HepG2 (cell line): ENCODE results near the gene BPIFB2. TPM values are rescaled to one million over a fixed set of nuclear protein-coding genes. Genes with fewer than 3 reads are reported as not detected.

Source experiments
- ATAC-seq: fragments of 200-7000 bp; cut with Tn5 transposase; 3 replicates; pipeline ENCODE4 v1.9.1; 2020; ENCODE audit warnings: mild to moderate bottlenecking, moderate library complexity
- BruUV-seq: library from RNA; stranded (reverse); fragments of 400-500 nt; replicated peaks from 2 replicates; lab custom pipeline; 2021; lab: Mats Ljungman, UMichigan
- CTCF ChIA-PET: fragments of 300-600 bp; formaldehyde crosslinking; extraction: SDS; loops from one replicate; lab custom pipeline; 2021; ENCODE audit warnings: low total read pairs, inconsistent platforms, low intra/inter-chr PET ratio; lab: Yijun Ruan, JAX
- POLR2A ChIA-PET: fragments of 350-600 bp; sonication (Branson Sonifier 250); formaldehyde crosslinking; loops from one replicate; lab custom pipeline; 2020; ENCODE audit warnings: antibody characterized with exemption, inconsistent platforms; lab: Yijun Ruan, JAX
- DNase-seq: peaks from one replicate; pipeline ENCODE4 v3.0.0-alpha.2; 2015; ENCODE audit warnings: low spot score
- FAIRE-seq: peaks from 3 replicates; lab custom pipeline; 2011; peaks lifted over from hg19 to GRCh38; lab: Jason Lieb, UNC
- H2AFZ ChIP-seq: one replicate; pipeline ENCODE4 v1.6.1; 2011; ENCODE audit warnings: low read length, inconsistent platforms
- H3K27ac ChIP-seq: fragments of 300-600 bp; 3 replicates; pipeline ENCODE4 v1.8.0; 2011; ENCODE audit warnings: mixed run types, mild to moderate bottlenecking, mixed read lengths, low read length, inconsistent platforms; ENCODE audit not compliant: insufficient read depth; ENCODE audit errors: extremely low read length
- H3K27me3 ChIP-seq, 2 experiments: fragments of 200-600 bp in 1 of 2; 2 replicates in 1 of 2; 3 replicates in 1 of 2; pipeline versions ENCODE4 v1.6.0 to v1.8.0; 2011; ENCODE audit warnings: low read length in 2 of 2, mild to moderate bottlenecking in 2 of 2, moderate library complexity in 2 of 2, inconsistent platforms in 1 of 2; ENCODE audit not compliant: insufficient read depth in 2 of 2, control insufficient read depth in 1 of 2
- H3K36me3 ChIP-seq, 2 experiments: fragments of 200-600 bp in 1 of 2; replicated peaks in 1 of 2; 2 replicates in 1 of 2; 3 replicates in 1 of 2; pipeline versions ENCODE4 v1.5.1 to v1.8.0; 2011; ENCODE audit warnings: low read length in 2 of 2, inconsistent platforms in 1 of 2; ENCODE audit not compliant: insufficient read depth in 2 of 2, control insufficient read depth in 1 of 2
- H3K4me1 ChIP-seq: 2 replicates; pipeline ENCODE4 v1.5.1; 2012; ENCODE audit warnings: low read length, inconsistent platforms; ENCODE audit not compliant: insufficient read depth
- H3K4me2 ChIP-seq: 2 replicates; pipeline ENCODE4 v1.6.0; 2011; ENCODE audit warnings: low read depth, low read length, inconsistent platforms
- H3K4me3 ChIP-seq, 3 experiments: fragments of 200-600 bp in 1 of 3; sonication (generic), shearing (Covaris generic) in 1 of 3; replicated peaks in 1 of 3; 2 replicates each; pipeline ENCODE4 v1.5.1; 2011 to 2016; ENCODE audit warnings: low read length in 3 of 3, inconsistent platforms in 2 of 3, low read depth in 2 of 3, mild to moderate bottlenecking in 2 of 3, control low read depth in 1 of 3, mixed read lengths in 1 of 3; ENCODE audit not compliant: insufficient read depth in 1 of 3
- H3K79me2 ChIP-seq: one replicate; pipeline ENCODE4 v1.6.1; 2011; ENCODE audit warnings: low read length, inconsistent platforms; ENCODE audit not compliant: insufficient read depth
- H3K9ac ChIP-seq: 2 replicates; pipeline ENCODE4 v1.6.0; 2011; ENCODE audit warnings: mild to moderate bottlenecking, low read depth, low read length, inconsistent platforms; ENCODE audit not compliant: insufficient read depth
- H3K9me3 ChIP-seq: 2 replicates; pipeline ENCODE4 v1.5.1; 2012; ENCODE audit warnings: mild to moderate bottlenecking, low read length
- H4K20me1 ChIP-seq: 2 replicates; pipeline ENCODE4 v1.6.0; 2011; ENCODE audit warnings: inconsistent platforms, mild to moderate bottlenecking, low read length, moderate library complexity; ENCODE audit not compliant: insufficient read depth
- EEA1 ChIP-seq: sonication (generic); formaldehyde crosslinking; IDR thresholded peaks from 2 replicates; pipeline ENCODE4 v1.5.1; 2020; ENCODE audit warnings: mild to moderate bottlenecking, missing genetic modification reagents, borderline replicate concordance
- GZF1 ChIP-seq: sonication (generic); formaldehyde crosslinking; IDR thresholded peaks from 2 replicates; pipeline ENCODE4 v1.5.1; 2020; ENCODE audit warnings: mild to moderate bottlenecking, missing genetic modification reagents
- ISL2 ChIP-seq: sonication (generic); formaldehyde crosslinking; IDR thresholded peaks from 2 replicates; pipeline ENCODE4 v1.5.0; 2020; ENCODE audit warnings: missing genetic modification reagents
- MBNL3 ChIP-seq: fragments of 250-450 bp; sonication (Bioruptor Pico); conservative IDR thresholded peaks from 2 replicates; pipeline ENCODE4 v1.8.0; 2022; ENCODE audit warnings: mild to moderate bottlenecking, inconsistent platforms
- TIGD3 ChIP-seq: sonication (generic); formaldehyde crosslinking; IDR thresholded peaks from 2 replicates; pipeline ENCODE4 v1.5.1; 2020; ENCODE audit warnings: mild to moderate bottlenecking, missing genetic modification reagents, borderline replicate concordance
- ZFY ChIP-seq: sonication (generic); formaldehyde crosslinking; IDR thresholded peaks from 2 replicates; pipeline ENCODE4 v1.4.0; 2020; ENCODE audit warnings: missing genetic modification reagents
- ZNF280B ChIP-seq: sonication (generic); formaldehyde crosslinking; IDR thresholded peaks from 2 replicates; pipeline ENCODE4 v1.5.0; 2020; ENCODE audit warnings: missing genetic modification reagents, mild to moderate bottlenecking, borderline replicate concordance
- ZNF446 ChIP-seq: sonication (generic); formaldehyde crosslinking; IDR thresholded peaks from 2 replicates; pipeline ENCODE4 v1.5.0; 2020; ENCODE audit warnings: mild to moderate bottlenecking, missing genetic modification reagents
- ZNF496 ChIP-seq: sonication (generic); formaldehyde crosslinking; IDR thresholded peaks from 2 replicates; pipeline ENCODE4 v1.8.1; 2023; ENCODE audit warnings: mild to moderate bottlenecking, moderate library complexity, missing genetic modification reagents; ENCODE audit not compliant: insufficient replicate concordance
- ZNF558 ChIP-seq: sonication (generic); formaldehyde crosslinking; IDR thresholded peaks from 2 replicates; pipeline ENCODE4 v1.9.0; 2022; ENCODE audit warnings: mild to moderate bottlenecking, missing genetic modification reagents, borderline replicate concordance
- ZNF576 ChIP-seq: sonication (generic); formaldehyde crosslinking; IDR thresholded peaks from 2 replicates; pipeline ENCODE4 v1.4.0; 2020; ENCODE audit warnings: mild to moderate bottlenecking, missing genetic modification reagents
- ZNF83 ChIP-seq: sonication (generic); formaldehyde crosslinking; IDR thresholded peaks from 2 replicates; pipeline ENCODE4 v1.4.0; 2020; ENCODE audit warnings: missing genetic modification reagents, mild to moderate bottlenecking, borderline replicate concordance
- WGBS: methylation state at CpG from one replicate; pipeline ENCODE4 v1.1.6; 2017; ENCODE audit warnings: low lambda C conversion rate; 5-methylcytosine and 5-hydroxymethylcytosine counted together
- in situ Hi-C: cut with HindIII; loops from 2 replicates; pipeline ENCODE4 v1.10.0; 2017; ENCODE audit warnings: low pct_unique_long_range_greater_than_20kb; ENCODE audit not compliant: extremely low pct_ligation_motif_present
- intact Hi-C: fragments of 100-400 bp; cut with micrococcal nuclease; formaldehyde crosslinking; loops from one replicate; pipeline ENCODE4 v1.10.0; 2022; ENCODE audit not compliant: unreplicated experiment
- polyA plus RNA-seq, 8 experiments: library from polyadenylated mRNA; depleted of rRNA in 3 of 8; stranded (reverse) in 7 of 8; unstranded in 1 of 8; fragments of >200 nt; fragmentation: Illumina TruSeq in 4 of 8; extraction: Trizol in 4 of 8; gene quantifications; 2 replicates each; pipeline versions ENCODE4 v1.2.1 to v1.2.3, GENCODE V29; 2011 to 2016; ENCODE audit warnings: low read depth in 4 of 8, missing spikeins in 1 of 8, mixed read lengths in 1 of 8; ENCODE audit not compliant: insufficient read depth in 1 of 8
- total RNA-seq, 5 experiments: library from RNA; depleted of rRNA; stranded (reverse); fragments of >200 nt; fragmentation: Illumina TruSeq; extraction: Trizol; gene quantifications; 2 replicates each; pipeline ENCODE4 v1.2.3, GENCODE V29; 2016; ENCODE audit warnings: low read depth in 1 of 5
- TF ChIP-seq, protein P1 (sequence below): IDR thresholded peaks from 2 replicates; pipeline ENCODE4 v1.6.1; 2016
- TF ChIP-seq, protein P2 (sequence below): sonication (generic); formaldehyde crosslinking; IDR thresholded peaks from 2 replicates; pipeline ENCODE4 v1.8.0; 2022; ENCODE audit warnings: mild to moderate bottlenecking, missing genetic modification reagents

The BPIFB2 gene
- total and polyA plus RNA-seq, 2 of the 13 experiments (the other 11 are each of a cell fraction or from before 2014, with no cell fraction given): 54.5 to 902 TPM

DNA sequence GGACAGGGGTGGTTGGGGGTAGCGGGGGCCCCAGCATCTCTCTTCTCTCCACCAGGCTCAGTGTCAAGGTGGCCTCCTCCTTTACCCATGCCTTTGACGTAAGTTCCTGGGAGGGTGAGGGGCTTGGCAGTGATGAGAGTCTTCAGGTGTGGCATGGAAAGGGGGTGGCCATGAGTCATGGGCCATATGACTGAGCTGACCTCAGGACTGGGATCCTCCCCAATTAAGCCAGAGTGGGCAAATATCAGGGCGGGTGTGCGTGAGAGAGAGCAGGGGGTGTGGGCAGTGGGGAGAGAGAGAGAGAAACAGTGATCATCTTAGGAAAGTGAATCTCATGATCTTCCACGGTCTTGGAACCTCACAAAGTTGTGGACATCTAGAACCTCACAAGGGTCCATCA is 63.7 kb downstream of the BPIFB2 start:
- ChIA-PET CTCF (no interaction called here), POLR2A (no interaction called here)
- no peak overlapping the region for H3K4me2 ChIP-seq
- ATAC-seq (no peak), DNase-seq (no peak), FAIRE-seq (no peak)
- H3K4me3 ChIP-seq: no peak overlapping the region
- 70% methylated on average over 5 of the region's 5 CpGs for WGBS
- H3K4me1 ChIP-seq: no peaks in the 10 kb centered on the region
- H2AFZ ChIP-seq: no peak overlapping the region
- H3K27ac ChIP-seq: no peak overlapping the region
- intact Hi-C loops: no loop called here
- peaks cover 10 to 53% of the 10 kb centered on the region in 2 experiments for H3K27me3 ChIP-seq
- H3K79me2 ChIP-seq: no peaks in the 10 kb centered on the region
- no peaks in the 10 kb centered on the region for H4K20me1 ChIP-seq
- no TSS peak for BruUV-seq
- in situ Hi-C loops: no loop called here
- H3K9me3 ChIP-seq: no peaks in the 10 kb centered on the region
- H3K36me3 ChIP-seq: no peaks in the 10 kb centered on the region
- H3K9ac ChIP-seq: no peak overlapping the region
- TF ChIP-seq EEA1 (CRISPR knock-in tag) (no peak), GZF1 (CRISPR knock-in tag) (no peak), ZNF558 (CRISPR knock-in tag) (no peak), ZNF280B (no peak), TIGD3 (CRISPR knock-in tag) (no peak), ZNF446 (CRISPR knock-in tag) (no peak), ZNF496 (CRISPR knock-in tag) (no peak), ZNF83 (CRISPR knock-in tag) (no peak), MBNL3 (CRISPR knock-in tag) (no peak), ZFY (CRISPR knock-in tag) (no peak), ISL2 (CRISPR knock-in tag) (no peak), ZNF576 (CRISPR knock-in tag) (no peak)
- TF ChIP-seq, protein P1, sequence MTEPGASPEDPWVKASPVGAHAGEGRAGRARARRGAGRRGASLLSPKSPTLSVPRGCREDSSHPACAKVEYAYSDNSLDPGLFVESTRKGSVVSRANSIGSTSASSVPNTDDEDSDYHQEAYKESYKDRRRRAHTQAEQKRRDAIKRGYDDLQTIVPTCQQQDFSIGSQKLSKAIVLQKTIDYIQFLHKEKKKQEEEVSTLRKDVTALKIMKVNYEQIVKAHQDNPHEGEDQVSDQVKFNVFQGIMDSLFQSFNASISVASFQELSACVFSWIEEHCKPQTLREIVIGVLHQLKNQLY (CRISPR knock-in tag): no peak
- TF ChIP-seq, protein P2, sequence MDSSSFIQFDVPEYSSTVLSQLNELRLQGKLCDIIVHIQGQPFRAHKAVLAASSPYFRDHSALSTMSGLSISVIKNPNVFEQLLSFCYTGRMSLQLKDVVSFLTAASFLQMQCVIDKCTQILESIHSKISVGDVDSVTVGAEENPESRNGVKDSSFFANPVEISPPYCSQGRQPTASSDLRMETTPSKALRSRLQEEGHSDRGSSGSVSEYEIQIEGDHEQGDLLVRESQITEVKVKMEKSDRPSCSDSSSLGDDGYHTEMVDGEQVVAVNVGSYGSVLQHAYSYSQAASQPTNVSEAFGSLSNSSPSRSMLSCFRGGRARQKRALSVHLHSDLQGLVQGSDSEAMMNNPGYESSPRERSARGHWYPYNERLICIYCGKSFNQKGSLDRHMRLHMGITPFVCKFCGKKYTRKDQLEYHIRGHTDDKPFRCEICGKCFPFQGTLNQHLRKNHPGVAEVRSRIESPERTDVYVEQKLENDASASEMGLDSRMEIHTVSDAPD (CRISPR knock-in tag): no peak
- TF ChIP-seq, all 625 proteins: peak for 0
